Right hindlimb (tissue), 1 donor: ENCODE results near the gene TTLL1.

Experiments
- DNase-seq: peaks from one replicate; pipeline ENCODE4 v3.0.0-alpha.2; 2018

The TTLL1 gene

DNA sequence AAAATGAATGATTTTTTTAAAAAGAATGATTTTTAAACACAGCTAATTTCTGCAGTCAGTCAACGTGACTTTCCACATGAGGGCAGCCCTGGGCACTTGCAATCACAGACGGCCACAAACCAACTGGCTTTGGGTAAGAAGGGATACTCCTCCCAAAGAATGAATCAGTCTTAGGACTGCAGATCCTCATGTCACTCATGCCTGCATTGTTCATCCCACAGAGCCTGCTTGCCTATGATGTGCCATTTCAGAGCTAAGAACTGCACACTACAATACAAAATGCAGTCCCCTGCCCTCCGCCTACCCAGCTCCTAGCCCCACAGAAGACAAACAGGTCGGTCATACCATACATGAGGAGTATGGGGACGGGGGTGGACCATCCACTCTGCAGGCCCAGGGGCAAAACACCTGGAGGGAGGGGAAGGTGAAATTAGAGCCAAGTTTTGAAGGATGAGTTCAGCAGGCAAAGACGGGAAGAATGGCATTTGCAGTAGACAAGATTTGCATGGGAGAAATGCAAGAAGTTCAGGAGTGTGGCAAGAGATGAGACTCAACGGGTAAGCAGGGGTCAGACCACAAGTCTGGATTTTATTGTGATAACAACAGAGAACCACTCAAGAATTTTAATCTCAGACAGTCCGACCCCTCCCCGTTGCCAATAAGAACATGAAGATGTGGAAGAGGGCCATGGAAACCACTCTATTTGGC is 98.9 kb downstream of the TTLL1 start:
- no peak for DNase-seq
